Activated CD8-positive, alpha-beta memory T cell treated with anti-CD3 and anti-CD28 coated beads for 36 hours (primary cell): Measurements from ENCODE around the gene OSBPL9. TPM values are rescaled to one million over a fixed set of nuclear protein-coding genes. Genes with fewer than 3 reads are reported as not detected.
"Not testable (repeated sequence)": the region's sequence is repeated elsewhere in the genome, so short reads cannot be mapped to it uniquely, and the experiment has no call there.

Source experiments
- CTCF ChIA-PET: fragments of 350-600 bp; sonication (Branson Sonifier 250); formaldehyde crosslinking; loops from one replicate; lab custom pipeline; 2021; ENCODE audit warnings: antibody characterized with exemption; lab: Charles Lee
- POLR2A ChIA-PET: fragments of 350-600 bp; sonication (Branson Sonifier 250); formaldehyde crosslinking; loops from one replicate; lab custom pipeline; 2021; ENCODE audit warnings: antibody characterized with exemption; lab: Charles Lee
- total RNA-seq, 2 experiments: library from RNA; stranded (reverse); gene quantifications; one replicate each; pipeline ENCODE4 v1.2.3, GENCODE V29; 2021

Gene OSBPL9
- total RNA-seq, 2 experiments from 2014 or later = 49.5 to 49.6 TPM

GRCh38 chr1:51728611-51729155 lies 111.8 kb downstream of the OSBPL9 start:
- ChIA-PET POLR2A (interaction anchor here (0.6 to 2.1 kb wide), 3 partner anchors 11 to 214 kb away, joined by 3 to 6 read pairs (median 5); no protein-coding TSS in a partner anchor), CTCF (interaction anchor here (0.6 to 1.2 kb wide), 3 partner anchors 11 to 393 kb away, joined by 3 to 6 read pairs (median 4); no protein-coding TSS in a partner anchor)

- ChIA-PET POLR2A (interaction anchor here (1.5 to 2.1 kb wide), 2 partner anchors 10 to 109 kb away, joined by 3 to 6 read pairs; no protein-coding TSS in a partner anchor), CTCF (interaction anchor here (0.6 to 1.2 kb wide), 2 partner anchors 11 to 13 kb away, joined by 4 to 6 read pairs; no protein-coding TSS in a partner anchor)
Observed at GRCh38 chr1:51729156-51729823, 112.4 kb downstream of the OSBPL9 start.

- POLR2A ChIA-PET = interaction anchor here (1.5 to 2.1 kb wide), 2 partner anchors 10 to 109 kb away, joined by 3 to 6 read pairs; no protein-coding TSS in a partner anchor
- CTCF ChIA-PET = interaction anchor here (1.2 kb wide), 1 partner anchor 12 kb away, joined by 6 read pairs; no protein-coding TSS in a partner anchor
Observed at GRCh38 chr1:51729824-51730301, 113.0 kb downstream of the OSBPL9 start.

- POLR2A ChIA-PET = no interaction called here
- CTCF ChIA-PET = interaction anchor here (1.2 kb wide), 1 partner anchor 37 kb away, joined by 9 read pairs; no protein-coding TSS in a partner anchor
Observed at GRCh38 chr1:51731998-51732397, 115.1 kb downstream of the OSBPL9 start.

- POLR2A ChIA-PET = no interaction called here
Observed at GRCh38 chr1:51732701-51733425, 116.0 kb downstream of the OSBPL9 start.

GRCh38 chr1:51733426-51733774 lies 116.5 kb downstream of the OSBPL9 start:
- CTCF ChIA-PET, POLR2A ChIA-PET: not testable (repeated sequence)

More at GRCh38 chr1:51732701-51733425, 116.0 kb downstream of the OSBPL9 start:
- CTCF ChIA-PET = no interaction called here

GRCh38 chr1:51733793-51734522 lies 117.1 kb downstream of the OSBPL9 start:
- POLR2A ChIA-PET = interaction anchor here (0.6 kb wide), 1 partner anchor 33 kb away, joined by 5 read pairs; no protein-coding TSS in a partner anchor
- CTCF ChIA-PET = no interaction called here

- POLR2A ChIA-PET = interaction anchor here (0.6 kb wide), 1 partner anchor 32 kb away, joined by 5 read pairs; no protein-coding TSS in a partner anchor
- CTCF ChIA-PET = no interaction called here
Observed at GRCh38 chr1:51734896-51735745, 118.2 kb downstream of the OSBPL9 start.

GRCh38 chr1:51735746-51736254 lies 118.9 kb downstream of the OSBPL9 start:
- ChIA-PET POLR2A (no interaction called here), CTCF (no interaction called here)

- ChIA-PET CTCF (no interaction called here), POLR2A (interaction anchor here (0.7 kb wide), 1 partner anchor 17 kb away, joined by 4 read pairs; no protein-coding TSS in a partner anchor)
Observed at GRCh38 chr1:51736702-51737101, 119.8 kb downstream of the OSBPL9 start.

GRCh38 chr1:51738681-51739080 lies 121.8 kb downstream of the OSBPL9 start:
- CTCF ChIA-PET = interaction anchor here (0.6 kb wide), 1 partner anchor 332 kb away, joined by 3 read pairs; no protein-coding TSS in a partner anchor
- POLR2A ChIA-PET = interaction anchor here (0.5 to 2.0 kb wide), 2 partner anchors 9 to 397 kb away, joined by 3 to 6 read pairs; no protein-coding TSS in a partner anchor

- CTCF ChIA-PET = interaction anchor here (0.8 to 1.6 kb wide), 2 partner anchors 11 to 110 kb away, joined by 3 to 4 read pairs; no protein-coding TSS in a partner anchor
- POLR2A ChIA-PET = interaction anchor here (2.0 kb wide), 1 partner anchor 11 kb away, joined by 6 read pairs; no protein-coding TSS in a partner anchor
Observed at GRCh38 chr1:51740652-51741051, 123.8 kb downstream of the OSBPL9 start.

- POLR2A ChIA-PET = no interaction called here
- CTCF ChIA-PET = interaction anchor here (0.6 to 1.4 kb wide), 3 partner anchors 8 to 111 kb away, joined by 3 to 6 read pairs (median 4); no protein-coding TSS in a partner anchor
Observed at GRCh38 chr1:51741121-51741681, 124.3 kb downstream of the OSBPL9 start.

GRCh38 chr1:51744506-51745303 lies 127.8 kb downstream of the OSBPL9 start:
- POLR2A ChIA-PET = no interaction called here
- CTCF ChIA-PET = interaction anchor here (0.6 kb wide), 1 partner anchor 914 kb away, joined by 4 read pairs; no protein-coding TSS in a partner anchor

GRCh38 chr1:51745304-51745570 lies 128.3 kb downstream of the OSBPL9 start:
- POLR2A ChIA-PET = no interaction called here
- CTCF ChIA-PET = no interaction called here

- POLR2A ChIA-PET = no interaction called here
Observed at GRCh38 chr1:51749151-51749550, 132.3 kb downstream of the OSBPL9 start.

More at GRCh38 chr1:51749151-51749550, 132.3 kb downstream of the OSBPL9 start:
- CTCF ChIA-PET = interaction anchor here (0.6 kb wide), 1 partner anchor 8 kb away, joined by 4 read pairs; no protein-coding TSS in a partner anchor
